GM18508 (cell line): ENCODE data around the gene ZDHHC11.
A peak's percentile ranks its signal among the peaks of the same experiment; 100 is the strongest.

ENCODE experiments used
- ATAC-seq: cut with Tn5 transposase; IDR thresholded peaks from one replicate; pipeline ENCODE4 v1.9.1; 2021; ENCODE audit warnings: moderate number of reproducible peaks; ENCODE audit not compliant: insufficient read depth, unreplicated experiment

ZDHHC11 gene, protein sequence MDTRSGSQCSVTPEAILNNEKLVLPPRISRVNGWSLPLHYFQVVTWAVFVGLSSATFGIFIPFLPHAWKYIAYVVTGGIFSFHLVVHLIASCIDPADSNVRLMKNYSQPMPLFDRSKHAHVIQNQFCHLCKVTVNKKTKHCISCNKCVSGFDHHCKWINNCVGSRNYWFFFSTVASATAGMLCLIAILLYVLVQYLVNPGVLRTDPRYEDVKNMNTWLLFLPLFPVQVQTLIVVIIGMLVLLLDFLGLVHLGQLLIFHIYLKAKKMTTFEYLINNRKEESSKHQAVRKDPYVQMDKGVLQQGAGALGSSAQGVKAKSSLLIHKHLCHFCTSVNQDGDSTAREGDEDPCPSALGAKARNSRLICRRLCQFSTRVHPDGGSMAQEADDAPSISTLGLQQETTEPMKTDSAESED

DNA sequence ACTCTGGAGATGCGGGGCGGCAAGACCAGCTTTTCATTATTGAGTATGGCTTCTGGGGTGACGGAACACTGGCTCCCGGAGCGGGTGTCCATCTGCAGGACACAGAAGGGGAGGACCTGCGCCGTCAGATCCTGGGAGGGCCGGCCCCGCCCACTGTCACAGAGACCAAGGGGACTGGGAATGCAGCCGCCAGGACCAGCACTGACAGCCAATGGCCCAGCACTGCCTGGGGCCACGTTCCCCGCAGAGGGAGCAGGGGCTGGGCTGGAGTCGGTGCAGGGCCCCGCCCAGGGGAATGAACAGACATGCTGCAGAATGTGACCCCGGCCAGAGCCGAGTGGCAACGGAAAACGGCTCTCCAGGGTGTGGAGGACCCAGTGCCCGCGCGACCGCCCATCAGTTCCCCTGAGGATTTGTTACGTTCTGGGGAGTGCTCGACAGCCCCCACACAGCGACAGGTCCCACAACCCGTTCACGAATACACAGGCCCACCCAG lies at the start of gene ZDHHC11:
Gene ZDHHC11 (minus strand): TSS at position 476 of the 496 bp plus-strand sequence. CDS start 384 bp downstream, at position 92.
- ATAC-seq, result no peak

GRCh38 chr5:893711-894110 lies 42.9 kb upstream of the ZDHHC11 start:
- ATAC-seq, result no peak

GRCh38 chr5:893137-893506 lies 42.3 kb upstream of the ZDHHC11 start:
- ATAC-seq, result no peak

DNA sequence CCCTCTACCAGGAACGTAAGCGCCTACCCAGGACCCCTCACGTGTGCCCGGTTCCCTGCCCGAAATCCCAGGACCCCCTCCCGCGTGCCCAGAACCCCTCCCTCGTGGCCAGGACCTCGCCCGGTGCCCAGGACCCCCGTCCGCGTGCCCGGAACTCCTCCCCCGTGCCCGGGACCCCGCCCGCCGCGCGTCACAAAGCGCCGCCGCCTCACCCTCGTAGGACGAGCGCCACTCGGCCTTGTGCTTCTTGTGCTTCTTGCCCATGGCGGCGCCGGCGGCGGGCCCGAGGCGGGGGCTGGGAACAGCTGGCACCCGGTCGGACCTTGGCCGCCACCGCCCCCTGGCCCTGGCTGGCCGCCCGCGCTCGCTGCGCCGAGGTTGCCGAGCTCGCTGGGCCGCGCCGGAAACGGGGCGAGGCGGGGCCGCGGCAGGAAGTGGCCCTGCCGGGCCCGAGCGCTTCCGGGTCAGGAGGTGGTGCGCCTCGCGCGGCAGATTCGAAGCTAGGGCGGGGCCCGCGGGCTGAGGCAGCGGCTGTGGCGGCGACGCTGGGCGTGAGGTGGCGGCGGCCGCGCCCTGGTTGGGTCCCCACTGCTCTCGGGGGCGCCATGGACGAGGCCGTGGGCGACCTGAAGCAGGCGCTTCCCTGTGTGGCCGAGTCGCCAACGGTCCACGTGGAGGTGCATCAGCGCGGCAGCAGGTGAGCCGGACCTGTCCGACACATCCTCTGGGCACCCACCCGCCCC lies 41.8 kb upstream of the ZDHHC11 start, which contains the start of the genes BRD9 and TRIP13:
Gene BRD9 (minus strand): TSS at position 408 of the 743 bp plus-strand sequence. CDS start 144 bp downstream, at position 264.
Gene TRIP13 (plus strand): TSS at position 491 of the 743 bp plus-strand sequence. CDS start 115 bp downstream, at position 606.
- ATAC-seq, result peak; percentile 84

GRCh38 chr5:891837-892393 lies 41.1 kb upstream of the ZDHHC11 start:
- ATAC-seq, result no peak

GRCh38 chr5:891117-891836 lies 40.5 kb upstream of the ZDHHC11 start:
- no peak for ATAC-seq

- ATAC-seq, result no peak
Measured at GRCh38 chr5:889075-889710, 38.4 kb upstream of the ZDHHC11 start.

DNA sequence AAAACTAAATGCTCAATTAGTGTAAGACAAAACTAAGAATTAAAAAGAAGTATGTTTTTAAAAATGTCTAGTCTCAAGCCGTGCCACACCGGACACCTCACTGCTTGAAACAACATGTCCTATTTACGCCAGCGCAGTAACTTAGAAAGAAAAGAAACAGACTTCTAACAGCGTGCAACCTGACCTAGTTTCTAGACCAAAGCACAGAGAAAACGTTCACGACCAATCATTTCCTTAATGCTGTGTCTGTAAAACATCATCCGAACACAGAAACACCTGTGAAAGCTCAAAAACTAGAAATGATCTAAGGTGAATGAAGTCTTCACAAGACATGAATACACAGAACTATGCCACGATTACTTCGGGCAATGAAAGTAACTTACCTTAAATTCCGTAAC lies 37.9 kb upstream of the ZDHHC11 start:
- ATAC-seq, result no peak

GRCh38 chr5:887947-888637 lies 37.3 kb upstream of the ZDHHC11 start:
- ATAC-seq, result no peak

- ATAC-seq, result no peak
Measured at GRCh38 chr5:886716-887325, 36.0 kb upstream of the ZDHHC11 start.

DNA sequence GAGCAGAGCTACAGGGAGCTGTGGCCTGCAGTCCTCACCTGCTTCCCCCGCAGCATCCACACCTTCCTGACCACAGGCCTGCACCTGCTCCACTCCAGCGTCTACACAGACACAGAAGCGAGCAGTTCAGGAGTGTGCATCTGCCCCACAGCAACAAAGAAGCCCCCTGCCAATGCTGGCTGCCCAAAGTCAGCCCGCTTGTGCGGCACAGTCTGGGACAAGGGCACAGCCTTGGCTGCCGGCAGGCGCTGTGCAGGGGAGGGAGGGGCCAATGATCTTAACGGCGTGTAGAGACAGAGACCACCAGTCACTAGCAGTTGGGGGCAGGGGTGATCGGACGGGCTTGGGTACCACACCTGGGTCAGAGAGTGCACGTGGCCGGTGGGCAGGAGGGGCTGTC lies 35.2 kb upstream of the ZDHHC11 start:
- ATAC-seq, result no peak

DNA sequence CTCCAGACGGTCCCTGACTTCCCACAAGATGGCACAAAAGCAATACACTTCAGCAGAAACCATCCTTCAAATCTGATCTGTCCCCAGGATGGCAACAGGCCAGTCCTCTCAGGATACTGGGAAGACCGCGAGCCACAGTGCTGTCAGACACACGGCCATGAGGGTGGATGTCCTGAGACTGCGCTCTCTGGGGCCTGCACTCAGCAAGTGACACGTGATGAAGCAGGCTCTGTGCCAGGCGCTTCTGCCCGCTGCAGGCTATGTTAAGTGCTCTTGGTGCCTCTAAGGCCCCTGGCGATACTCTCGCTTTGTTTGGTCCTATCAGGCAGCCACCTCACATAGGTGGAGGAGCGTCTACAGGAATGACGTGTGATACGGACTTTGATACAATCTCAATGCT lies 34.7 kb upstream of the ZDHHC11 start:
- no peak for ATAC-seq

DNA sequence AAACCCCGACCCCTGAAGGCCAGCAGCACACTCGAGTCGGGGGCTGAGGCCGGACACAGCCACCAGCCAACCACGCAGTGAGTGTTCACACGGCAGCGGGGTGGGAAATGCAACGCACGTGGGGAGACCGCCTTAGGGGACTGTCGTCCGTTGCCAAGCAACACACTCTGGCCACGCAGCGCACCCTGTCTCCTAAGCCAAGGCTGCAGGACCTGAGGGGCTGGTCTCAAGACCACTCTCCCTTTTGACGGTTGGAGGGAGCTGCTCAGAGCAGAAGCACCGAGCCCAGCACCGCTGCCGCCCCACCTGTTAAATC lies 34.3 kb upstream of the ZDHHC11 start:
- no peak for ATAC-seq

DNA sequence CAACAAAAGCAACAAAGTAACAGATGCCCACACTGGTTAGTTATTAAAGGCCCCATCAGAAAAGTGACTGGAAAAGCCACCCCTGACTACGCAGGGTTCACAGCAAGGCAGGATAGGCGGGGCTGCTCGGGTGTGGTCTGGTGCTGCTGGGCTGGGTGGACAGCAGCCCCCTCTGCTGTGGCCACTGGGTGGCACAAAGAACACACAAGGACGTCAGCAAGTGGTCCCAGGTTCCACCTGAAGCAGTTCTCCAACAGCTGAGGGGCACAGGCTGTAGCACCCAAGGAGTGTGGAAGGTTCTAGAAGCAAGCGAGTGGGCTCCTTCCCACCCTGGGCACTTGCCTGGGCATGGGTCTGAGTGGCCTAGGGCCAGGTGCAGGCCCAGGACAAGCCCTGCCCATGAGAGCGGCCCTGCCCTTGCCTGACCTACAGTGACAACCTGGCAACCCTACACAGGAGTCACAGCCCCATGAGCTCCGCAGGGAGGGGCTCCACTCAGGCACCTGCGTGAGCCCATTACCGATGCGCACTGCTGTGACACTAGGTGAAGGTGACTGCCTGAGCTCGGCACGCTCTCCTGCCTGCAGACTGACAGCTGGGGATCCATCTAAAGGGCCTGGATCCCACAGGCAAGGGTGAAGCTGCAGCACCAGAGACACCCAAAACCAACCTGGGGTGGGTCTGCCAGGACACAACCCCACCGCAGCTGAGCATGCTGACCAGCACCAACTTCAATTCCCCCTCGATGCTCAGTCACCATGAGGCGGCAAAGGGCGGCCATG lies 33.8 kb upstream of the ZDHHC11 start:
- ATAC-seq, result no peak

GRCh38 chr5:883475-884181 lies 32.8 kb upstream of the ZDHHC11 start:
- no peak for ATAC-seq

- ATAC-seq, result no peak
Measured at GRCh38 chr5:882253-883183, 31.7 kb upstream of the ZDHHC11 start.

DNA sequence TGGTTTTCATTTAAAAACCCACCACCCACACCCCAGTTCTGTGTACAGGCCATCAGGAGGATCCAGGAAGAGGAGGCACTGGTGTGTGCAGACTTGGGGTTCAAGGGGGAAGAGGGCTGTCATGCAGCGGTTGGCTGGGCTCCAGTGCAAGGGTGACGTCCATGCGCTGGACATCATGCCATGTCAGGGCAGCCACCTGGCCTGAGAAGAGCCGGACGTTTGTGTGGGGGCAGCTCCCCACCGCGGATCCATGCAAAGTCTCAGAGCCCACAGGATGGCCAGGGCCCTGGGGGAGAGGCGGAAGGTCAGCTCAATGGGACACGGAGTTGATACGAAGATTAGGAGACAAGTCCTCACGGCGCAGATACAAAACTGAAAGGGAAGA lies 30.8 kb upstream of the ZDHHC11 start:
- ATAC-seq, result no peak
